ENCODE data around the gene MAP3K4.

MAP3K4 gene

GRCh38 chr6:160963651-160964050 lies 27.9 kb upstream of the MAP3K4 start:
- DNase-seq, result no peak
- Histone ChIP-seq H4K20me1 (ENCODE audit: insufficient read depth, low read length) (no peaks in the 10 kb centered on the region), H3K4me3 (ENCODE audit: low read depth in 1 of 2, low read length in 2 of 2) (no peak overlapping the region), H3K27me3 (ENCODE audit: insufficient read depth, low read length, poor library complexity) (peaks cover 2% of the 10 kb centered on the region), H3K9me3 (ENCODE audit: insufficient read depth, low read length, severe bottlenecking) (no peaks in the 10 kb centered on the region), H3K9ac (ENCODE audit: low read depth, low read length) (no peak overlapping the region), H3K27ac (ENCODE audit: low read length) (no peak overlapping the region), H2AFZ (ENCODE audit: low read depth, low read length) (no peak overlapping the region), H3K79me2 (ENCODE audit: insufficient read depth, low read length) (no peaks in the 10 kb centered on the region), H3K4me2 (ENCODE audit: insufficient read depth, low read length) (no peak overlapping the region), H3K4me1 (ENCODE audit: insufficient read depth, low read length) (no peaks in the 10 kb centered on the region), H3K36me3 (ENCODE audit: insufficient read depth, low read length) (no peaks in the 10 kb centered on the region)
- no peak for TF ChIP-seq EZH2 (IDR thresholded peaks at IDR 0.05; ENCODE audit: borderline replicate concordance, low read depth, low read length, severe bottlenecking)
- TF ChIP-seq CTCF (IDR thresholded peaks at IDR 0.05; ENCODE audit: borderline replicate concordance, extremely low read depth, low read length, poor library complexity, severe bottlenecking), result no peak
- no peak for ATAC-seq (ENCODE audit: insufficient read depth, low read depth)

GRCh38 chr6:160965893-160966292 lies 25.7 kb upstream of the MAP3K4 start:
- Histone ChIP-seq H3K79me2 (ENCODE audit: insufficient read depth, low read length) (no peaks in the 10 kb centered on the region), H3K4me3 (ENCODE audit: low read depth in 1 of 2, low read length in 2 of 2) (no peak overlapping the region), H3K4me1 (ENCODE audit: insufficient read depth, low read length) (no peaks in the 10 kb centered on the region), H4K20me1 (ENCODE audit: insufficient read depth, low read length) (no peaks in the 10 kb centered on the region), H3K9me3 (ENCODE audit: insufficient read depth, low read length, severe bottlenecking) (no peaks in the 10 kb centered on the region), H3K9ac (ENCODE audit: low read depth, low read length) (no peak overlapping the region), H2AFZ (ENCODE audit: low read depth, low read length) (no peak overlapping the region), H3K27ac (ENCODE audit: low read length) (no peak overlapping the region), H3K27me3 (ENCODE audit: insufficient read depth, low read length, poor library complexity) (peaks cover 2% of the 10 kb centered on the region), H3K36me3 (ENCODE audit: insufficient read depth, low read length) (no peaks in the 10 kb centered on the region), H3K4me2 (ENCODE audit: insufficient read depth, low read length) (no peak overlapping the region)
- DNase-seq (no peak), ATAC-seq (ENCODE audit: insufficient read depth, low read depth) (no peak)
- TF ChIP-seq CTCF (IDR thresholded peaks at IDR 0.05; ENCODE audit: borderline replicate concordance, extremely low read depth, low read length, poor library complexity, severe bottlenecking) (no peak), EZH2 (IDR thresholded peaks at IDR 0.05; ENCODE audit: borderline replicate concordance, low read depth, low read length, severe bottlenecking) (no peak)

GRCh38 chr6:160966493-160967229 lies 24.9 kb upstream of the MAP3K4 start:
- Histone ChIP-seq H3K9me3 (ENCODE audit: insufficient read depth, low read length, severe bottlenecking) (no peaks in the 10 kb centered on the region), H3K4me1 (ENCODE audit: insufficient read depth, low read length) (no peaks in the 10 kb centered on the region), H3K27me3 (ENCODE audit: insufficient read depth, low read length, poor library complexity) (peaks cover 2% of the 10 kb centered on the region), H2AFZ (ENCODE audit: low read depth, low read length) (no peak overlapping the region), H3K79me2 (ENCODE audit: insufficient read depth, low read length) (no peaks in the 10 kb centered on the region), H3K4me2 (ENCODE audit: insufficient read depth, low read length) (no peak overlapping the region), H3K27ac (ENCODE audit: low read length) (no peak overlapping the region), H3K4me3 (ENCODE audit: low read depth in 1 of 2, low read length in 2 of 2) (no peak overlapping the region), H3K36me3 (ENCODE audit: insufficient read depth, low read length) (no peaks in the 10 kb centered on the region), H4K20me1 (ENCODE audit: insufficient read depth, low read length) (no peaks in the 10 kb centered on the region), H3K9ac (ENCODE audit: low read depth, low read length) (no peak overlapping the region)
- ATAC-seq (ENCODE audit: insufficient read depth, low read depth), result no peak
- DNase-seq, result no peak
- TF ChIP-seq EZH2 (IDR thresholded peaks at IDR 0.05; ENCODE audit: borderline replicate concordance, low read depth, low read length, severe bottlenecking) (no peak), CTCF (IDR thresholded peaks at IDR 0.05; ENCODE audit: borderline replicate concordance, extremely low read depth, low read length, poor library complexity, severe bottlenecking) (no peak)

Data from DND-41 (cell line).